GM23248 (cell line): ENCODE measurements around the gene CMYA5.

Experiments used
- EZH2 ChIP-seq: fragments of 200-600 bp; sonication (generic); IDR thresholded peaks from 2 replicates; pipeline ENCODE4 v1.6.1; 2018; ENCODE audit warnings: antibody characterized with exemption, mild to moderate bottlenecking; ENCODE audit not compliant: insufficient read depth, poor library complexity, severe bottlenecking
- EZH2phosphoT487 ChIP-seq: fragments of 200-600 bp; sonication (generic); IDR thresholded peaks from 2 replicates; pipeline ENCODE4 v1.6.1; 2018; ENCODE audit warnings: antibody characterized with exemption, moderate library complexity, mild to moderate bottlenecking, low read depth; ENCODE audit not compliant: insufficient read depth

GRCh38 chr5:79702606-79703380, 13.2 kb downstream of the CMYA5 start:
- TF ChIP-seq EZH2 (no peak), EZH2phosphoT487 (no peak)
